ENCODE data around the gene ZNF577. TPM values are rescaled to one million over a fixed set of nuclear protein-coding genes. Genes with fewer than 3 reads are reported as not detected.

Gene ZNF577
- total RNA-seq, 1 donor from 2014 or later, result 21.3 TPM

- no peak for TF ChIP-seq CTCF (conservative IDR thresholded peaks at IDR 0.05)
- H3K9me3 Mint-ChIP-seq, result peaks cover 6% of the 10 kb centered on the region
- no peaks in the 10 kb centered on the region for H3K4me1 Mint-ChIP-seq (ENCODE audit: unreplicated experiment)
- H3K27ac Mint-ChIP-seq, result no peak overlapping the region
- H3K36me3 Mint-ChIP-seq, result no peaks in the 10 kb centered on the region
- H3K4me3 Mint-ChIP-seq, result no peak overlapping the region
- no peaks in the 10 kb centered on the region for H3K27me3 Mint-ChIP-seq
- DNase-seq (ENCODE audit: extremely low spot score, unreplicated experiment), result no peak
Observed at GRCh38 chr19:51837145-51837544, 50.6 kb downstream of the ZNF577 start.

- Mint-ChIP-seq H3K27me3 (no peaks in the 10 kb centered on the region), H3K9me3 (peaks cover 10% of the 10 kb centered on the region), H3K4me3 (no peak overlapping the region), H3K27ac (no peak overlapping the region), H3K36me3 (no peaks in the 10 kb centered on the region), H3K4me1 (ENCODE audit: unreplicated experiment) (no peaks in the 10 kb centered on the region)
- DNase-seq (ENCODE audit: extremely low spot score, unreplicated experiment), result no peak
- no peak for TF ChIP-seq CTCF (conservative IDR thresholded peaks at IDR 0.05)
Observed at GRCh38 chr19:51830274-51830673, 57.5 kb downstream of the ZNF577 start.

- no peak for DNase-seq (ENCODE audit: extremely low spot score, unreplicated experiment)
- Mint-ChIP-seq H3K36me3 (no peaks in the 10 kb centered on the region), H3K4me1 (ENCODE audit: unreplicated experiment) (no peaks in the 10 kb centered on the region), H3K9me3 (peaks cover 5% of the 10 kb centered on the region), H3K4me3 (no peak overlapping the region), H3K27me3 (no peaks in the 10 kb centered on the region), H3K27ac (no peak overlapping the region)
- TF ChIP-seq CTCF (conservative IDR thresholded peaks at IDR 0.05), result no peak
Observed at GRCh38 chr19:51824281-51825005, 63.3 kb downstream of the ZNF577 start.

- Mint-ChIP-seq H3K27me3 (no peaks in the 10 kb centered on the region), H3K36me3 (no peaks in the 10 kb centered on the region), H3K27ac (no peak overlapping the region), H3K4me1 (ENCODE audit: unreplicated experiment) (no peaks in the 10 kb centered on the region), H3K9me3 (peaks cover 4% of the 10 kb centered on the region), H3K4me3 (no peak overlapping the region)
- no peak for DNase-seq (ENCODE audit: extremely low spot score, unreplicated experiment)
- no peak for TF ChIP-seq CTCF (conservative IDR thresholded peaks at IDR 0.05)
Observed at GRCh38 chr19:51822946-51823345, 64.8 kb downstream of the ZNF577 start.

GRCh38 chr19:51822325-51822724 is 65.4 kb downstream of the ZNF577 start:
- Mint-ChIP-seq H3K9me3 (no peaks in the 10 kb centered on the region), H3K27ac (no peak overlapping the region), H3K4me1 (ENCODE audit: unreplicated experiment) (no peaks in the 10 kb centered on the region), H3K4me3 (no peak overlapping the region), H3K27me3 (no peaks in the 10 kb centered on the region), H3K36me3 (no peaks in the 10 kb centered on the region)
- TF ChIP-seq CTCF (conservative IDR thresholded peaks at IDR 0.05), result no peak
- no peak for DNase-seq (ENCODE audit: extremely low spot score, unreplicated experiment)

Data from type B pancreatic cell (in vitro differentiated cells).